Prostate gland (tissue), 2 donors: ENCODE data around the gene RNASEH2B.

Experiments
- POLR2AphosphoS5 ChIP-seq: sonication (generic); formaldehyde crosslinking; IDR thresholded peaks from one replicate; pipeline ENCODE4 v1.6.1; 2017; ENCODE audit warnings: antibody characterized with exemption
- TF ChIP-seq, protein P1 (sequence below), 4 experiments: fragments of 200-600 bp in 2 of 4; fragments of 450-650 bp in 2 of 4; sonication (generic) in 2 of 4; IDR thresholded peaks; 1 replicate in 3 of 4; 2 replicates in 1 of 4; pipeline ENCODE4 v1.5.1; 2016 to 2019; ENCODE audit warnings: antibody characterized with exemption in 4 of 4, mild to moderate bottlenecking in 2 of 4, moderate library complexity in 2 of 4

- TF ChIP-seq, protein P1, sequence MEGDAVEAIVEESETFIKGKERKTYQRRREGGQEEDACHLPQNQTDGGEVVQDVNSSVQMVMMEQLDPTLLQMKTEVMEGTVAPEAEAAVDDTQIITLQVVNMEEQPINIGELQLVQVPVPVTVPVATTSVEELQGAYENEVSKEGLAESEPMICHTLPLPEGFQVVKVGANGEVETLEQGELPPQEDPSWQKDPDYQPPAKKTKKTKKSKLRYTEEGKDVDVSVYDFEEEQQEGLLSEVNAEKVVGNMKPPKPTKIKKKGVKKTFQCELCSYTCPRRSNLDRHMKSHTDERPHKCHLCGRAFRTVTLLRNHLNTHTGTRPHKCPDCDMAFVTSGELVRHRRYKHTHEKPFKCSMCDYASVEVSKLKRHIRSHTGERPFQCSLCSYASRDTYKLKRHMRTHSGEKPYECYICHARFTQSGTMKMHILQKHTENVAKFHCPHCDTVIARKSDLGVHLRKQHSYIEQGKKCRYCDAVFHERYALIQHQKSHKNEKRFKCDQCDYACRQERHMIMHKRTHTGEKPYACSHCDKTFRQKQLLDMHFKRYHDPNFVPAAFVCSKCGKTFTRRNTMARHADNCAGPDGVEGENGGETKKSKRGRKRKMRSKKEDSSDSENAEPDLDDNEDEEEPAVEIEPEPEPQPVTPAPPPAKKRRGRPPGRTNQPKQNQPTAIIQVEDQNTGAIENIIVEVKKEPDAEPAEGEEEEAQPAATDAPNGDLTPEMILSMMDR (IDR thresholded peaks at IDR 0.05), result no peak
- TF ChIP-seq POLR2AphosphoS5, result no peak
Measured at GRCh38 chr13:50995854-50996253, 86.3 kb downstream of the RNASEH2B start.
